ENCODE measurements around the gene SAMD3.

Gene SAMD3

DNA sequence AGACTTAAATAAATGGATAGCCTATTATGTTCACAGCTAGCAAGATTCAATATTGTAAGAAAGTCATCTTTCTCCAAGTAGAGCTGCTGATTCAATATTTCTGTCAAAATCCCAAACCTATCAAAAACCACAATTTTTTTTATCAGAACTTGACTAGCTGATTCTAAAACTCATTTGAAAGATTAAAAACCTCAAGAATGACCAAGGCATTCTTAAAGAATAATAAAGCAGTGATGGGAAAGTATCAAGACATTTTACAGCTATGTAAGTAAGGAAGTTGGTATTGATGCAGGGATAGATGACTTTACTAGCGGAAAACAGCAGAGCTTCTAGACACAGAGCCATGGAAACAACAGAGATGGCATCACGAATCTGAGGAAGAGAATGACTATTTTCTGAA is 64.7 kb downstream of the SAMD3 start:
- TF ChIP-seq, protein P1, sequence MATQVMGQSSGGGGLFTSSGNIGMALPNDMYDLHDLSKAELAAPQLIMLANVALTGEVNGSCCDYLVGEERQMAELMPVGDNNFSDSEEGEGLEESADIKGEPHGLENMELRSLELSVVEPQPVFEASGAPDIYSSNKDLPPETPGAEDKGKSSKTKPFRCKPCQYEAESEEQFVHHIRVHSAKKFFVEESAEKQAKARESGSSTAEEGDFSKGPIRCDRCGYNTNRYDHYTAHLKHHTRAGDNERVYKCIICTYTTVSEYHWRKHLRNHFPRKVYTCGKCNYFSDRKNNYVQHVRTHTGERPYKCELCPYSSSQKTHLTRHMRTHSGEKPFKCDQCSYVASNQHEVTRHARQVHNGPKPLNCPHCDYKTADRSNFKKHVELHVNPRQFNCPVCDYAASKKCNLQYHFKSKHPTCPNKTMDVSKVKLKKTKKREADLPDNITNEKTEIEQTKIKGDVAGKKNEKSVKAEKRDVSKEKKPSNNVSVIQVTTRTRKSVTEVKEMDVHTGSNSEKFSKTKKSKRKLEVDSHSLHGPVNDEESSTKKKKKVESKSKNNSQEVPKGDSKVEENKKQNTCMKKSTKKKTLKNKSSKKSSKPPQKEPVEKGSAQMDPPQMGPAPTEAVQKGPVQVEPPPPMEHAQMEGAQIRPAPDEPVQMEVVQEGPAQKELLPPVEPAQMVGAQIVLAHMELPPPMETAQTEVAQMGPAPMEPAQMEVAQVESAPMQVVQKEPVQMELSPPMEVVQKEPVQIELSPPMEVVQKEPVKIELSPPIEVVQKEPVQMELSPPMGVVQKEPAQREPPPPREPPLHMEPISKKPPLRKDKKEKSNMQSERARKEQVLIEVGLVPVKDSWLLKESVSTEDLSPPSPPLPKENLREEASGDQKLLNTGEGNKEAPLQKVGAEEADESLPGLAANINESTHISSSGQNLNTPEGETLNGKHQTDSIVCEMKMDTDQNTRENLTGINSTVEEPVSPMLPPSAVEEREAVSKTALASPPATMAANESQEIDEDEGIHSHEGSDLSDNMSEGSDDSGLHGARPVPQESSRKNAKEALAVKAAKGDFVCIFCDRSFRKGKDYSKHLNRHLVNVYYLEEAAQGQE (IDR thresholded peaks at IDR 0.05; ENCODE audit: insufficient read depth in 1 of 2, low read depth in 2 of 2, low read length in 2 of 2): no peak
- no peak for TF ChIP-seq POLR2AphosphoS5 (IDR thresholded peaks at IDR 0.05; ENCODE audit: low read depth, low read length)
- TF ChIP-seq FOXP2 (optimal IDR thresholded peaks at IDR 0.05; ENCODE audit: borderline replicate concordance, extremely low read depth, extremely low read length, insufficient read depth): no peak
- no peak for TF ChIP-seq SIN3A (IDR thresholded peaks at IDR 0.05; ENCODE audit: borderline replicate concordance, insufficient read depth, low read length)
- no peak for TF ChIP-seq TAF1 (IDR thresholded peaks at IDR 0.05; ENCODE audit: borderline replicate concordance, insufficient read depth, low read length)

DNA sequence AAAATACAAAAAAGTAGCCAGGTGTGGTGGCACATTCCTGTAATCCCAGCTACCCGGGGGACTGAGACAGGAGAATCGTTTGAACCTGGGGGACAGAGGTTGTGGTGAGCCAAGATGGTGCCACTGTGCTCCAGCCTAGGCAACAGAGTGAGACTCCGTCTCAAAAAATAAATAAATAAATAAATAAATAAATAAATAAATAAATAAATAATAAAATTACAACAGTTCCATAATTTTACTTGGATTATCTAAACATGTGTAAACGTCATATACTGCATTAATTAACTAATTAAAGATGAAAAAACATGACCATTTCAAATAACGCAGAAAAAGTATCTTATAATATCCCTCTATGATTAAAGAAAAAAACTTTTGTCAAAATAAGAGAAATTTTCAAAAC is 65.8 kb downstream of the SAMD3 start:
- TF ChIP-seq TAF1 (IDR thresholded peaks at IDR 0.05; ENCODE audit: borderline replicate concordance, insufficient read depth, low read length): no peak
- TF ChIP-seq POLR2AphosphoS5 (IDR thresholded peaks at IDR 0.05; ENCODE audit: low read depth, low read length): no peak
- no peak for TF ChIP-seq FOXP2 (optimal IDR thresholded peaks at IDR 0.05; ENCODE audit: borderline replicate concordance, extremely low read depth, extremely low read length, insufficient read depth)

DNA sequence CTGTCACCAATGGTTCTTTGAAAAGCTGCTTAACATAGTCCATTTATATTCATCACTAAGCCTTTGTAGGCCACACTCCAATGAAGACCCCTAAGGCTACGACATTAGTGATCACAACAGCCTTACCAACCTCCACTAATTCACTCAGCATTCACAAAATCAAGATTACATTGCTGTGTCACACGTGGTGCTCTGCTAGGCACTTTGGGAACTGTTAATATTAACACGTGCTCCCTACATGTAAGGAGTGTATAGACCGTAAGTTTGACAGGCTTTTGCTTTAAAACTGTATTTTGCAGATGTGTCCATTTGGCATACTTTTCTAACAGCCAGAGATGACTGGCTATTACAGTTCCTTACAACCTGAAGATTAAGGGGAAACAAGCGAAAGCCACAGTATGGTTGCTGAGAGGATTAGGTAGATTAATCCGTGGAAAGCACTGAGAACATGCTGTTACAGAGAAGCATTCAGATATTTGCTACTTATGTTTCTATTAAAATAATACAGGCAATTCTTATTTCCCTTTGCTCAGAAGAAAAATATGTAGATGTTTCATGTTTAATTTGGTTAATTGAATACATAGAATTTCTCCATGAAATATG is 69.7 kb downstream of the SAMD3 start:
- TF ChIP-seq TAF1 (IDR thresholded peaks at IDR 0.05; ENCODE audit: borderline replicate concordance, insufficient read depth, low read length) (no peak), POLR2AphosphoS5 (IDR thresholded peaks at IDR 0.05; ENCODE audit: low read depth, low read length) (no peak), SIN3A (IDR thresholded peaks at IDR 0.05; ENCODE audit: borderline replicate concordance, insufficient read depth, low read length) (no peak), FOXP2 (optimal IDR thresholded peaks at IDR 0.05; ENCODE audit: borderline replicate concordance, extremely low read depth, extremely low read length, insufficient read depth) (no peak)
- TF ChIP-seq, protein P1 (IDR thresholded peaks at IDR 0.05; ENCODE audit: insufficient read depth in 1 of 2, low read depth in 2 of 2, low read length in 2 of 2): no peak

DNA sequence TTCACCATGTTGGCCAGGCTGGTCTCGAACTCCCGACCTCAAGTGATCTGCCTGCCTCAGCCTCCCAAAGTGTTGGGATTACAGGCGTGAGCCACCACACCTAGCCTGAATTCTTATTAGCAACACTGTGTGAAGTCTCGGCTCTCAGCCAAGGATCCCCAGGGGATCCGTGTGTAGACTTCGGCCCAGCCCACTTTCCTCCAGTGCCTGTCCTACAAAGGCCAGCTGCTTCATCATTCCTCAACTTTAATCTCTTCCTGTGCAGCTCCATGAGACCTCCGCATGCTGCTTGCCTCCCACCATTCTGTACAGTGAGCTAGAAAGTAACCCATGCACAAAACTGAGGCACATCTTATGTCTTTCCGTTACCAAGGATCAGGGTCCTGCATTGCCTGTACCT is 71.8 kb downstream of the SAMD3 start:
- TF ChIP-seq, protein P1 (IDR thresholded peaks at IDR 0.05; ENCODE audit: insufficient read depth in 1 of 2, low read depth in 2 of 2, low read length in 2 of 2): no peak
- TF ChIP-seq SIN3A (IDR thresholded peaks at IDR 0.05; ENCODE audit: borderline replicate concordance, insufficient read depth, low read length) (no peak), FOXP2 (optimal IDR thresholded peaks at IDR 0.05; ENCODE audit: borderline replicate concordance, extremely low read depth, extremely low read length, insufficient read depth) (no peak)

DNA sequence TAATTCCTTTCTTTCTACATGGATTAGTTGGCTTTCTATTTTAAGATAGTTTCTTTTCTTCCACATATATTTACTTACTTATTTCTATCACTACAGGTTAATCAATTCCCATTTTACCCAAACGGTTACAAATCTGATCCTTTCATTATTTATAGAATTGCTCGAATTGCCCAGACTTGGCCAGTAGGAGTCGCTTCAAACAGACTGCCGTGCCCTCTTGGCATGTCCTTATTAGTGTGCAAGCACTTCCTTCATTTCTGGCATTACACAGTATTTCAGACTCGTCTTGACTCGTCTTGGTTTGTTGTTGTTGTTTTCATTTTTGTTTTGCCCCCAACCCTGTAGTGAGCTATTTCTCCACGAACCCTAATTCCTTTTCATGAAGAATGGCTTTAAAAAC is 74.6 kb downstream of the SAMD3 start:
- TF ChIP-seq, protein P1 (IDR thresholded peaks at IDR 0.05; ENCODE audit: insufficient read depth in 1 of 2, low read depth in 2 of 2, low read length in 2 of 2): no peak
- no peak for TF ChIP-seq FOXP2 (optimal IDR thresholded peaks at IDR 0.05; ENCODE audit: borderline replicate concordance, extremely low read depth, extremely low read length, insufficient read depth)
- TF ChIP-seq TAF1 (IDR thresholded peaks at IDR 0.05; ENCODE audit: borderline replicate concordance, insufficient read depth, low read length): no peak
- no peak for TF ChIP-seq SIN3A (IDR thresholded peaks at IDR 0.05; ENCODE audit: borderline replicate concordance, insufficient read depth, low read length)
- no peak for TF ChIP-seq POLR2AphosphoS5 (IDR thresholded peaks at IDR 0.05; ENCODE audit: low read depth, low read length)
